ENCODE results near the gene ADCK1. TPM values are rescaled to one million over a fixed set of nuclear protein-coding genes. Genes with fewer than 3 reads are reported as not detected.

Gene ADCK1
- total RNA-seq, 2 donors from 2014 or later = 2.6 to 26.4 TPM

DNA sequence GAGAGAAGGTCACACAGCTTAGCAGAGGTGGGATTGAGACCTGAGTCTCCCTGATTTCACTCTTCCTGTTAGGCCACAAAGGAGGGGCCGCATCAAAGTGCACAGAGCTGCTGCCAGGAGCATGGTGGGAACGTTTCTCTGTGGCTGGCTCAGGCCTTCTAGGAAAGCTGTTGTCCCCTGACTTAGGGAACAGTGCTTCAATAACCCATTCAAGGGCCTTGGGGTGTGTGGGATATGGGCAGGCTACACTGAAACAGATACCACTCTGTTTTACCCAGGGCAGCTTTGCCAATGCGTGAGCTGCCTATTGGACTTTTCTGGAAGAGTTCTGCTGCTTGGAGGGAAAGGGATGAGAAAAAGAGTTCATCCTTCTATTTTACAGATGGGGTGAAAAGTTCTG lies 110.0 kb downstream of the ADCK1 start:
- no peak for DNase-seq
- no peak for ATAC-seq
- Histone ChIP-seq H3K27ac (no peak overlapping the region), H3K4me3 (no peak overlapping the region), H3K27me3 (no peaks in the 10 kb centered on the region), H3K4me1 (no peaks in the 10 kb centered on the region), H3K36me3 (replicated peaks in 1 of 2; ENCODE audit: insufficient read depth in 1 of 2, low read depth in 2 of 2) (no peaks in the 10 kb centered on the region), H3K9me3 (no peaks in the 10 kb centered on the region)
- 66 to 87% methylated on average over 3 of the region's 3 CpGs for WGBS, 2 donors
- TF ChIP-seq, protein P1, sequence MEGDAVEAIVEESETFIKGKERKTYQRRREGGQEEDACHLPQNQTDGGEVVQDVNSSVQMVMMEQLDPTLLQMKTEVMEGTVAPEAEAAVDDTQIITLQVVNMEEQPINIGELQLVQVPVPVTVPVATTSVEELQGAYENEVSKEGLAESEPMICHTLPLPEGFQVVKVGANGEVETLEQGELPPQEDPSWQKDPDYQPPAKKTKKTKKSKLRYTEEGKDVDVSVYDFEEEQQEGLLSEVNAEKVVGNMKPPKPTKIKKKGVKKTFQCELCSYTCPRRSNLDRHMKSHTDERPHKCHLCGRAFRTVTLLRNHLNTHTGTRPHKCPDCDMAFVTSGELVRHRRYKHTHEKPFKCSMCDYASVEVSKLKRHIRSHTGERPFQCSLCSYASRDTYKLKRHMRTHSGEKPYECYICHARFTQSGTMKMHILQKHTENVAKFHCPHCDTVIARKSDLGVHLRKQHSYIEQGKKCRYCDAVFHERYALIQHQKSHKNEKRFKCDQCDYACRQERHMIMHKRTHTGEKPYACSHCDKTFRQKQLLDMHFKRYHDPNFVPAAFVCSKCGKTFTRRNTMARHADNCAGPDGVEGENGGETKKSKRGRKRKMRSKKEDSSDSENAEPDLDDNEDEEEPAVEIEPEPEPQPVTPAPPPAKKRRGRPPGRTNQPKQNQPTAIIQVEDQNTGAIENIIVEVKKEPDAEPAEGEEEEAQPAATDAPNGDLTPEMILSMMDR (IDR thresholded peaks at IDR 0.05) = no peak
- no peak for TF ChIP-seq POLR2A (IDR thresholded peaks at IDR 0.05)
- intact Hi-C loops (cut with DNase I) = no loop called here

DNA sequence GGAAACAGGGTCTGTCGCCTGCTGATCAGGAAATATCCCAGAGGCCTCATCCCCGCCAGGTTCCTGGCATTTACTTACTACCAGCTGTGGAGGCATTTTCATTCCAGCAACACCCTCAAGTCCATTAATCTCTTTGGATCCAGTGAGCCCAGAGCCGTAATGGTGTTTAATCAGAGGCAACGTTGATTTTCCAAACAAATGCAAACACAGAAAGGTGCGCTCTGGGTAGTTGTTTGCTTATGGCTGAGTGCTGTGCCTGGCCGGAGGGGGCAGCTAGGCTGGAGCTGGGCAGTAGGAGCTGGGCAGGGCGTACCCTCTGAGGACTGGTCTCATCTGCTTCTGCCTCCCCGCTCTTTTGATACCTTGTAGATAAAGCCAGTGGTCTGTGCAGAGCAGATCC lies 110.6 kb downstream of the ADCK1 start:
- Histone ChIP-seq H3K36me3 (replicated peaks in 1 of 2; ENCODE audit: insufficient read depth in 1 of 2, low read depth in 2 of 2) (no peaks in the 10 kb centered on the region), H3K4me1 (no peaks in the 10 kb centered on the region), H3K27ac (no peak overlapping the region), H3K9me3 (no peaks in the 10 kb centered on the region), H3K4me3 (no peak overlapping the region), H3K27me3 (no peaks in the 10 kb centered on the region)
- DNase-seq (peak in 2 of 4 donors; percentile 6 to 7), ATAC-seq (no peak)
- TF ChIP-seq POLR2A (IDR thresholded peaks at IDR 0.05) = no peak
- TF ChIP-seq, protein P1 (IDR thresholded peaks at IDR 0.05) = no peak
- intact Hi-C loops (cut with DNase I) = no loop called here
- WGBS, 2 donors = 62 to 67% methylated on average over 7 to 8 of the region's 8 CpGs

DNA sequence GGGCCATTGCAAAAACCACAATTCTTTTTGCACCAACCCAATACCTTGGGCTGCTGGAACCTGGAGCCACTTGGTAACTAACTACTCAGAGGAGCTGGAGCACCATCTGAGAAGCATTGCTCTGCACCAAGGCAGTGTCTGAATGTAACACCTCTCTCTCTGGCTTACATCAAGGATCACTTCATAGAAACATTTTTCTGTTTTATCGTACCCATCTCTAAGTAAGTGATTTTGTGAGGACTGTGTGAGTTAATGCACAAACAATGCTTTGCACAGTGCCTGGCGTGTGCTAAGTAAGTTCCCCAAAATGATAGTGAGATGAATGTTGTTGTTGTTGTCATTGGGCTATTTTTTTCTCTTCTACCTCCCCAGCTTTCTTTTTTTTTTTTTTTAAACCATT lies 111.4 kb downstream of the ADCK1 start:
- Histone ChIP-seq H3K4me3 (no peak overlapping the region), H3K9me3 (no peaks in the 10 kb centered on the region), H3K27ac (no peak overlapping the region), H3K36me3 (replicated peaks in 1 of 2; ENCODE audit: insufficient read depth in 1 of 2, low read depth in 2 of 2) (no peaks in the 10 kb centered on the region), H3K27me3 (no peaks in the 10 kb centered on the region), H3K4me1 (no peaks in the 10 kb centered on the region)
- no peak for DNase-seq
- intact Hi-C loops (cut with DNase I) = no loop called here
- ATAC-seq = no peak
- WGBS, 2 donors = 94 to 95% methylated on average over 2 of the region's 2 CpGs
- TF ChIP-seq, protein P1 (IDR thresholded peaks at IDR 0.05) = no peak
- no peak for TF ChIP-seq POLR2A (IDR thresholded peaks at IDR 0.05)

DNA sequence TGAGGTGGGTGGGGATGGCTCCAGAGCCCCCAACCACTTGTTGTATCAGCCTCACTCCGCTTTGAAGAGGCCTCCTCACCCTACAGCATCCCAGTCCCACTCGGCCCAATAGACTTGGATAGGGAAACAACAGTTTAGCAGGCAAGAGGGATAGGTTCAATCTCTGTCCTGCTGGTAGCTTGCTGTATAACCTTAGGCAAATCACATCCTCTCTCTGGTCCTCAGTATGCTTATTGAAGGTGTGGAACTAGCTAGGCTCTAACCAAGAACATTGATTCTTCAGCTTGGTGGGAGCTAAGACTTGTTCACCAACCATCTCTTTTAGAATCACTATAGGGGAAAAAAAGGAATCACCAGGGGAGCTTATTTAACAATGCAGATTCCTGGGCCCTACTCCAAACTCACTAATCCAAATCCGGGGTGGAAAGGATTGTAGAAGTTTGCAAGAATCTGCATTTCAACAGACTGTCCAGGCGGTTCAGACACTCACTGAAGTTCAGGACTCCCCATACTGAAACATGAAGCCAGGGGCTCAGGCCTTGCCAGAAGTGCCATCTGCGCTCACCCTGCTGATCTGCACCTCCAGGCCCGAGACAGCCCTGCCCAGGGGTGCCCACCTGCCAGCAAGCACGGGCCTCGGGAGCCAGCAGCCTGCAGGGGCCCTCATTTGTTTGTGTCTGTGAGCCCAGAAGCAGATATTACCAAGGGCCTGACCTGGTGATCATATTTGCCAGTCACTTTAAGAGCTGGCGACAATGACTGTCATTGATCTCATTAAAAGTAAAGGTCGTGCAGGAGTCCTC lies 113.0 kb downstream of the ADCK1 start:
- DNase-seq (no peak), ATAC-seq (no peak)
- Histone ChIP-seq H3K27me3 (no peaks in the 10 kb centered on the region), H3K4me1 (no peaks in the 10 kb centered on the region), H3K9me3 (no peaks in the 10 kb centered on the region), H3K27ac (no peak overlapping the region), H3K4me3 (no peak overlapping the region), H3K36me3 (replicated peaks in 1 of 2; ENCODE audit: insufficient read depth in 1 of 2, low read depth in 2 of 2) (no peaks in the 10 kb centered on the region)
- TF ChIP-seq, protein P1 (IDR thresholded peaks at IDR 0.05) = no peak
- TF ChIP-seq POLR2A (IDR thresholded peaks at IDR 0.05) = no peak
- WGBS, 2 donors = 77 to 84% methylated on average over 8 to 10 of the region's 10 CpGs
- intact Hi-C loops (cut with DNase I) = no loop called here
